ENCODE measurements around the gene ATP10A.

ATP10A gene

DNA sequence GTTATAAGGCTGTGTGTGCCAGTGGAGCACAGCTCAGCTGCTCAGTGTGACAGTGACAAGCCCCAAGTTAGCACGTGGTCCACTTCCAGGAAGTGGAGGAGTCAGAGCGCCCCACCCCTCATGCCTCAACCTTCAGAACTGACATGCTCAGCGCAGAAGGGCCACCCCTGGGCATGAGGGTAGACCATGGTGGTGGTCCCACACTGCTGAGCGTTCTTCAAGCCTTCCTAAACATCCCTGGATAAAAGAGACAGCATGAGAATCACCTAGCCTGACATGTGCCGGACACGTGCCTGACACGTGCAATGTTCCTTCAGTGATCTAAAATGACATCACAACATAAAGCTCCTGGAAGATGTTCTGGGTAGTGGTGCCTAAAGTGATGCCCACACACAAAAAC is 16.8 kb downstream of the ATP10A start:
- CTCF ChIA-PET, result no interaction called here
- H3K27ac ChIP-seq, result no peak overlapping the region
- no peak for DNase-seq (ENCODE audit: low spot score)
- TF ChIP-seq, protein P1, sequence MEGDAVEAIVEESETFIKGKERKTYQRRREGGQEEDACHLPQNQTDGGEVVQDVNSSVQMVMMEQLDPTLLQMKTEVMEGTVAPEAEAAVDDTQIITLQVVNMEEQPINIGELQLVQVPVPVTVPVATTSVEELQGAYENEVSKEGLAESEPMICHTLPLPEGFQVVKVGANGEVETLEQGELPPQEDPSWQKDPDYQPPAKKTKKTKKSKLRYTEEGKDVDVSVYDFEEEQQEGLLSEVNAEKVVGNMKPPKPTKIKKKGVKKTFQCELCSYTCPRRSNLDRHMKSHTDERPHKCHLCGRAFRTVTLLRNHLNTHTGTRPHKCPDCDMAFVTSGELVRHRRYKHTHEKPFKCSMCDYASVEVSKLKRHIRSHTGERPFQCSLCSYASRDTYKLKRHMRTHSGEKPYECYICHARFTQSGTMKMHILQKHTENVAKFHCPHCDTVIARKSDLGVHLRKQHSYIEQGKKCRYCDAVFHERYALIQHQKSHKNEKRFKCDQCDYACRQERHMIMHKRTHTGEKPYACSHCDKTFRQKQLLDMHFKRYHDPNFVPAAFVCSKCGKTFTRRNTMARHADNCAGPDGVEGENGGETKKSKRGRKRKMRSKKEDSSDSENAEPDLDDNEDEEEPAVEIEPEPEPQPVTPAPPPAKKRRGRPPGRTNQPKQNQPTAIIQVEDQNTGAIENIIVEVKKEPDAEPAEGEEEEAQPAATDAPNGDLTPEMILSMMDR (conservative IDR thresholded peaks at IDR 0.05; ENCODE audit: low read depth), result no peak
- POLR2A ChIA-PET (ENCODE audit: low non-redundant PET), result no interaction called here

DNA sequence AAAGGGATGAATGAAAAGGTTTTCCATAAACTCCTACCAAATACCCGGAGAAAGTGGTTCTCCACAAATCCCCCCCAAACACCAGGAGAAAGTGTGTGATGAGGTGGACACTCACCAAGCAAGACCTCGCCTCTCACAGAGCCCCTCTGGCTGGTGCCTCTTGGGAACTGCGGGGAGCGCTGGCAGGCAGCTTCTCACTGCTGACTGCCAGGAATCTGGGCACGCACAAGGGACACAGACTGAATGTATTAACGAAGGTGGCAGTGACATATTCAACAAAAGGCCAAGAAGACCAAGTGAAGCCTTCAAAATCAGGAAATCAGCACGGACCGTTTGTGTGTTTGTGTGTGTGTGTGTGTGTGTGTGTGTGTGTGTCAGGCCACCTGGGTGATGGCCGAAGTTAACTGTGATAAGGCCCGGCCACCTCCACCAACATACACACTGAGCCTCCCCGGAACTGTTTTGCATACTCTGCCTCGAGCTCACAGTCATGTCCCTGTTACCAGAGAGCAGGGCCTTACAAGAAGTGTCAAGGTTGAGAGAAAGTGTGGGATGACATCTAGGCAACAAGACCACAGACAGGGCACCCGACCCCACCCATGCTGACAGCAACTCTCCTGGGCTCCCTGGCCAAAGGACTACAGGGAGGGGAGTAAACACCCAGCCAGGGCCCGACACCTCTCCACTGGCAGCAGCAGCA is 18.0 kb downstream of the ATP10A start:
- TF ChIP-seq, protein P1 (conservative IDR thresholded peaks at IDR 0.05; ENCODE audit: low read depth), result no peak
- POLR2A ChIA-PET (ENCODE audit: low non-redundant PET), result no interaction called here
- no peak overlapping the region for H3K27ac ChIP-seq
- DNase-seq (ENCODE audit: low spot score), result no peak
- CTCF ChIA-PET, result no interaction called here

DNA sequence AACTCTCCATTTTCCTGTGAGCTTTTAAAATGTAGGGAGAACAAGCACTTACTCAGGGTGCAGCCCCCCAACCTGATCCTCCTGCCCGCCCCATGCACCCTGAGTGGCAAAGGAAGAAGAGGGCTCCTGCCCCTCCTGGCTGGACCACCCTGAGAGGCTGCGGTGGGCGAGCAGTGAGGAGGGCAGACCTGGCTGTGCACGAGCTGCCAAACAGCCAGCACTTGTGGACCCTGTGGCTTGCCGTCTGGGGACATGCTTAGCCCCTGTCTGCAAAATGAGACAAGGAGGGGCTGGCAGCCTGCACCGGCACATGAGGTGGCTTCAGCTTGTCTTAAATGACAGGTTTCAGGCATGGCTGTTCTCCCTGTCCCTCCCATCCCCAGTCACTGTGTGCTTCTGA is 18.6 kb downstream of the ATP10A start:
- ChIA-PET CTCF (no interaction called here), POLR2A (ENCODE audit: low non-redundant PET) (no interaction called here)
- TF ChIP-seq, protein P1 (conservative IDR thresholded peaks at IDR 0.05; ENCODE audit: low read depth), result no peak
- no peak for DNase-seq (ENCODE audit: low spot score)
- no peak overlapping the region for H3K27ac ChIP-seq

DNA sequence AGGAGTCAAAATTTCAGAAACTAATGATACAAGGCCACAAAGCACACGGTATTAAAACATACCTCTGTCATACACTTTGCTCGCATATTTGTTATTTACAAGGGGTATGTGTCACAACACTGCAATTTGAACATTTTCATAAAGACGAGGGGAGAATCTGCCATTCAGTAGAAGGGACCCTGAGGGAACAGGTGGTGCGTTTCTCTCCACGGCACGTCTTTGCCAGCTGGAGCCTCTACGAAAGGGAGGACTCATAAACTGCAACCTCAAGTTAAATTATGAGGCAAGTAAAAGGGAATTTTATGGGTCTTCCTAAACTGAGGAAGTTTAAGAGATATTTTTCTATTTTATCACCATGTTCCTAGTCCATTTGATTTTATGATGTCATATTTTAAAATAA is 19.1 kb downstream of the ATP10A start:
- TF ChIP-seq, protein P1 (conservative IDR thresholded peaks at IDR 0.05; ENCODE audit: low read depth), result no peak
- ChIA-PET POLR2A (ENCODE audit: low non-redundant PET) (no interaction called here), CTCF (no interaction called here)
- no peak overlapping the region for H3K27ac ChIP-seq
- DNase-seq (ENCODE audit: low spot score), result no peak

DNA sequence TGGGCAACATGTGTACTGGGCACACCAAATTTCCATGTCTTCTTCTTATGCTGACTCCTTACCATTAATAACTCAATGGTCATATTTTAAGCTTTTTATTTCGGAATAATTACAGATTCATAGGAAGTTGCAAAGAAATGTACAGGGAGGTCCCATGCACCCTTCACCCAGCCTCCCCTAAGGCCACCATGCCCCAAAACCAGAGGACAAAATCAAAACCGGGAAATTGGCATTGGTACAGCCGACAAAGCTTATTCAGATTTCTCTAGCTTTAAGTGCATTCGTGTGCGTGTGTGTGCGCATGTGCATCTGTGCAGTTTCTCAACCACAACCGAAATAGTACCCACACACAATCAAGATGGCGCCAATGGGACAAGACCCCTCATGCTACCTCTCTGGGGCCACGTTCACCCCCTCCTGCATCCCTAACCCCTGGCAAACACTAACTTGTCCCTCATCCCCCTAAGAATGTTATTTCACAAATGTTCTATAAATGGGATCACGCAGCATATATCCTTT is 23.4 kb downstream of the ATP10A start:
- no peak overlapping the region for H3K27ac ChIP-seq
- TF ChIP-seq, protein P1 (conservative IDR thresholded peaks at IDR 0.05; ENCODE audit: low read depth), result no peak
- DNase-seq (ENCODE audit: low spot score), result no peak
- ChIA-PET POLR2A (ENCODE audit: low non-redundant PET) (no interaction called here), CTCF (no interaction called here)

DNA sequence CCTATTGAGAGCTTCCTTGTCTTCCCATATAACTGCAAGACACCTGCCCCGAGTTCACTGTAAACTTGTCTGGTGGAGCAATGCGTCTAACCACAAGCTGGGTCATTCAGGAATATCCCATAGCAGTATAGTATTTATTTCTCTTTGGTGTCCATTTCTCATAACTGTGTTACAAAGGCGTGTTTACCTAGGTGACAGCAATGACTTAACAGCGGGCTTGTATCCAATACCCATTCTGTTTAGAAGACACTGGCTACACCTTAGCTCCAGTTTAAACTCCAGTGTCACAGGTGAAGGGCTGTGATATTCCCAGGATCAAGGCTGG is 24.3 kb downstream of the ATP10A start:
- TF ChIP-seq, protein P1 (conservative IDR thresholded peaks at IDR 0.05; ENCODE audit: low read depth), result no peak
- no peak overlapping the region for H3K27ac ChIP-seq
- DNase-seq (ENCODE audit: low spot score), result no peak
- CTCF ChIA-PET, result no interaction called here
- POLR2A ChIA-PET (ENCODE audit: low non-redundant PET), result no interaction called here
